ENCODE data around the gene SH3BP4. TPM values are rescaled to one million over a fixed set of nuclear protein-coding genes. Genes with fewer than 3 reads are reported as not detected.

SH3BP4 gene
- total RNA-seq, 1 experiment from 2014 or later, result 93.8 TPM

DNA sequence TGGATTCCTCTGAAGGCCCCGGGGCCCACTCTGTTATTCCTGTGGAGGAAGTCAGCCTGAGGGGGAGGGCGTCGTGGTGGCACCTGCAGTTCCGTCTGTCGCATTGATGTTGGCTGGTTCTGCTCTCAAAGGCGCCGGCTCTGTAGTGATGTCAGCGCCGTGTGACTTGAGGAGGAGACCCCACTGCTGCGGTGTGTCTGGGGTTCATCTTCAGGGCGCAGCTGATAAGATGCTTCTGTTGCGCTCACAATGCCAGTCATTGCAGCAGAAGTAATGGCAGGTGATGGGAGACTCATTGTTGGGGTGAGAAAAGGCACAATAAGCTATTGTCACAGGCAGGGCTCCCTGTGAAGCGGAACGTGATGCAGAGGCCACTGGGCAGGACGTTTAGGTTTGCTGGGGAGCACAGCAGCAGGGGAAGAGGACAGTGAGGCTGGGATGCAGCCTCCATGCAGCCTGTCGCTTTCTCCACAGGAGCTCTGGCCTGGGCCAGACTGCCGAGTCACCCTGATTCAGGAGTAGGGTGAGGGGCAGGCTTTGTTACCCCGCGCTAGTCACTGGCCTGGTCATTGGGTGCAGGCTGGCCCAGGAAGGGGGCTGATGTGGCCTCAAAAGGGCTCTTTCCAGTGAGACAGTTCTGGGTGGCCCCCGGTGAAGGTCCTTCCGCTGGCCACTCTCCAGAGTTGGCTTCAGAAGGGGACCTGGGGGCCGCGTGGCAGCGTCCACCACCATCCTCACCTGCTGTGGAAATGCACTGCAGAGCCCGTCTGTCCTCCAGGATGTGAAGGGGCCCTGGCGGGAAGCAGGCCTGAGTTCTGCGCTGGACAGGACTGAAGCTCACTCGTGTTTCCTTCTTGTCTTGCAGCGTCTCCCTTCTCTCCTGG is 42.9 kb downstream of the SH3BP4 start:
- Histone ChIP-seq H3K27me3 (ENCODE audit: insufficient read depth, low read length) (no peaks in the 10 kb centered on the region), H3K79me1 (ENCODE audit: insufficient read depth, low read depth, low read length, poor library complexity, severe bottlenecking) (no peaks in the 10 kb centered on the region), H3K9ac (ENCODE audit: extremely low read depth, insufficient read length, low read length) (no peak overlapping the region), H2AFZ (ENCODE audit: low read length) (no peak overlapping the region), H2BK20ac (ENCODE audit: low read depth, low read length, poor library complexity, severe bottlenecking) (no peak overlapping the region), H3T11ph (ENCODE audit: low read length) (no peak overlapping the region), H3K9me3 (ENCODE audit: control insufficient read depth, low read depth, low read length) (no peaks in the 10 kb centered on the region), H3K14ac (ENCODE audit: insufficient read depth, low read length) (peak overlapping the region; percentile 38), H2BK120ac (ENCODE audit: low read depth, low read length, poor library complexity, severe bottlenecking) (no peak overlapping the region), H4K20me1 (ENCODE audit: control insufficient read depth, insufficient read depth, insufficient read length) (no peaks in the 10 kb centered on the region), H4K8ac (replicated peaks; ENCODE audit: insufficient read length, low read depth, low read length) (no peak overlapping the region), H3K4me1 (ENCODE audit: insufficient read depth, low read length) (peaks cover 8% of the 10 kb centered on the region; the same call in 1 of the 2 replicates), H3K79me2 (ENCODE audit: insufficient read depth, low read length) (peaks cover 13% of the 10 kb centered on the region; the same call in 1 of the 2 replicates), H3K23me2 (ENCODE audit: insufficient read length, low read depth, low read length, poor library complexity, severe bottlenecking) (no peaks in the 10 kb centered on the region), H4K5ac (ENCODE audit: insufficient read length, low read depth, low read length) (no peak overlapping the region), H2BK15ac (ENCODE audit: low read depth, low read length) (no peak overlapping the region), H2BK12ac (ENCODE audit: insufficient read length, low read depth, low read length) (peak overlapping the region; percentile 38), H3K18ac (ENCODE audit: insufficient read length, low read depth, low read length) (peak overlapping the region; percentile 16), H4K91ac (ENCODE audit: insufficient read length, low read depth, low read length) (peak overlapping the region; percentile 24), H3K56ac (ENCODE audit: insufficient read length, low read depth, low read length) (no peak overlapping the region), H3K4me2 (ENCODE audit: insufficient read depth, insufficient read length, low read length) (no peak overlapping the region), H3K27ac (ENCODE audit: insufficient read length, low read depth, low read length) (no peak overlapping the region), H3K23ac (ENCODE audit: insufficient read length, low read depth, low read length) (no peak overlapping the region), H2AK5ac (ENCODE audit: insufficient read length, low read length) (no peak overlapping the region), H2BK5ac (ENCODE audit: insufficient read length, low read length) (no peak overlapping the region), H3K4ac (ENCODE audit: low read depth, low read length) (no peak overlapping the region)
- peaks cover 13 to 71% (median 45%) of the 10 kb centered on the region in 3 experiments; a peak in 6 of 7 replicates for H3K36me3 Mint-ChIP-seq (ENCODE audit: insufficient read depth in 1 of 3, low read depth in 3 of 3)
- no peaks in the 10 kb centered on the region for H3K9me3 Mint-ChIP-seq
- peak overlapping the region; percentile 15 to 98 (median 94); a peak in 5 of 7 replicates for H3K27ac Mint-ChIP-seq
- DNase-seq, result no peak
- H3K4me3 Mint-ChIP-seq, result no peak overlapping the region
- no CpG with 5 or more reads among the region's 29 CpGs for whole genome bisulfite sequencing (ENCODE audit: extremely low coverage, insufficient read length, low lambda C conversion rate)
- TF ChIP-seq, protein P1, sequence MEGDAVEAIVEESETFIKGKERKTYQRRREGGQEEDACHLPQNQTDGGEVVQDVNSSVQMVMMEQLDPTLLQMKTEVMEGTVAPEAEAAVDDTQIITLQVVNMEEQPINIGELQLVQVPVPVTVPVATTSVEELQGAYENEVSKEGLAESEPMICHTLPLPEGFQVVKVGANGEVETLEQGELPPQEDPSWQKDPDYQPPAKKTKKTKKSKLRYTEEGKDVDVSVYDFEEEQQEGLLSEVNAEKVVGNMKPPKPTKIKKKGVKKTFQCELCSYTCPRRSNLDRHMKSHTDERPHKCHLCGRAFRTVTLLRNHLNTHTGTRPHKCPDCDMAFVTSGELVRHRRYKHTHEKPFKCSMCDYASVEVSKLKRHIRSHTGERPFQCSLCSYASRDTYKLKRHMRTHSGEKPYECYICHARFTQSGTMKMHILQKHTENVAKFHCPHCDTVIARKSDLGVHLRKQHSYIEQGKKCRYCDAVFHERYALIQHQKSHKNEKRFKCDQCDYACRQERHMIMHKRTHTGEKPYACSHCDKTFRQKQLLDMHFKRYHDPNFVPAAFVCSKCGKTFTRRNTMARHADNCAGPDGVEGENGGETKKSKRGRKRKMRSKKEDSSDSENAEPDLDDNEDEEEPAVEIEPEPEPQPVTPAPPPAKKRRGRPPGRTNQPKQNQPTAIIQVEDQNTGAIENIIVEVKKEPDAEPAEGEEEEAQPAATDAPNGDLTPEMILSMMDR (conservative IDR thresholded peaks at IDR 0.05), result no peak
- H3K27me3 Mint-ChIP-seq (ENCODE audit: low read depth), result no peaks in the 10 kb centered on the region
- peaks cover 69 to 76% of the 10 kb centered on the region in 2 experiments for H3K4me1 Mint-ChIP-seq
